Glutamatergic neuron (in vitro differentiated cells): ENCODE data around the gene TEKT4. TPM values are rescaled to one million over a fixed set of nuclear protein-coding genes. Genes with fewer than 3 reads are reported as not detected.
A peak's percentile ranks its signal among the peaks of the same experiment; 100 is the strongest.
"Not testable (repeated sequence)": the region's sequence is repeated elsewhere in the genome, so short reads cannot be mapped to it uniquely, and the experiment has no call there.

Experiments
- DNase-seq: peaks from one replicate; pipeline ENCODE4 v3.0.0; 2022
- H3K27ac Mint-ChIP-seq: one replicate; pipeline ENCODE4 v1.8.0; 2020; ENCODE audit warnings: mild to moderate bottlenecking, mixed read lengths, inconsistent platforms; ENCODE audit not compliant: unreplicated experiment
- H3K27me3 Mint-ChIP-seq: one replicate; pipeline ENCODE4 v1.8.0; 2020; ENCODE audit warnings: mild to moderate bottlenecking, moderate library complexity, mixed read lengths, inconsistent platforms; ENCODE audit not compliant: unreplicated experiment
- H3K36me3 Mint-ChIP-seq: one replicate; pipeline ENCODE4 v1.8.0; 2020; ENCODE audit warnings: mild to moderate bottlenecking, mixed read lengths, inconsistent platforms; ENCODE audit not compliant: unreplicated experiment
- H3K4me1 Mint-ChIP-seq: one replicate; pipeline ENCODE4 v1.8.0; 2020; ENCODE audit warnings: mild to moderate bottlenecking, low read depth, mixed read lengths, inconsistent platforms; ENCODE audit not compliant: unreplicated experiment
- H3K4me3 Mint-ChIP-seq: one replicate; pipeline ENCODE4 v1.8.0; 2020; ENCODE audit warnings: mild to moderate bottlenecking, mixed read lengths, inconsistent platforms; ENCODE audit not compliant: unreplicated experiment
- H3K9me3 Mint-ChIP-seq: one replicate; pipeline ENCODE4 v1.8.0; 2020; ENCODE audit warnings: mild to moderate bottlenecking, moderate library complexity, mixed read lengths, inconsistent platforms; ENCODE audit not compliant: unreplicated experiment
- CTCF ChIP-seq: fragments of 200-600 bp; sonication (generic); IDR thresholded peaks from one replicate; pipeline ENCODE4 v1.5.0; 2021; ENCODE audit not compliant: partially characterized antibody, unreplicated experiment
- total RNA-seq: library from RNA; stranded (reverse); fragmentation: NEBNext Ultra II Directional; extraction: Animal tissue kit (Norgen Biotek cat#: 25700); gene quantifications from one replicate; pipeline ENCODE4 v1.2.1, GENCODE V29; 2021; ENCODE audit not compliant: unreplicated experiment

The TEKT4 gene
- total RNA-seq, 1 donor from 2014 or later: not detected

- peaks cover 5% of the 10 kb centered on the region for H3K27me3 Mint-ChIP-seq
- DNase-seq: no peak
- peaks cover 8% of the 10 kb centered on the region for H3K4me1 Mint-ChIP-seq
- H3K36me3 Mint-ChIP-seq: no peaks in the 10 kb centered on the region
- no peak for TF ChIP-seq CTCF
- H3K9me3 Mint-ChIP-seq: peaks cover 1% of the 10 kb centered on the region
- H3K4me3 Mint-ChIP-seq: no peak overlapping the region
- H3K27ac Mint-ChIP-seq: no peak overlapping the region
These were observed 4.7 kb downstream of the TEKT4 start for GRCh38 chr2:94875820-94876522.

- Mint-ChIP-seq H3K9me3 (peaks cover 3% of the 10 kb centered on the region), H3K27me3 (peaks cover 5% of the 10 kb centered on the region), H3K36me3 (no peaks in the 10 kb centered on the region), H3K4me3 (no peak overlapping the region), H3K27ac (no peak overlapping the region), H3K4me1 (peaks cover 8% of the 10 kb centered on the region)
- no peak for DNase-seq
- TF ChIP-seq CTCF: no peak
These were observed 5.3 kb downstream of the TEKT4 start for GRCh38 chr2:94876523-94876863.

- no peak overlapping the region for H3K27ac Mint-ChIP-seq
- peaks cover 5% of the 10 kb centered on the region for H3K27me3 Mint-ChIP-seq
- peaks cover 8% of the 10 kb centered on the region for H3K4me1 Mint-ChIP-seq
- H3K4me3 Mint-ChIP-seq: no peak overlapping the region
- peaks cover 4% of the 10 kb centered on the region for H3K9me3 Mint-ChIP-seq
- TF ChIP-seq CTCF: no peak
- peak; percentile 10 for DNase-seq
- H3K36me3 Mint-ChIP-seq: no peaks in the 10 kb centered on the region
These were observed 5.9 kb downstream of the TEKT4 start for GRCh38 chr2:94877129-94877528.

GRCh38 chr2:94878575-94878974 lies 7.3 kb downstream of the TEKT4 start:
- H3K4me1 Mint-ChIP-seq, H3K4me3 Mint-ChIP-seq, H3K9me3 Mint-ChIP-seq, H3K27me3 Mint-ChIP-seq, H3K36me3 Mint-ChIP-seq, H3K27ac Mint-ChIP-seq: not testable (repeated sequence)
- peak; percentile 15 for DNase-seq

GRCh38 chr2:94879314-94879981 lies 8.2 kb downstream of the TEKT4 start:
- H3K27me3 Mint-ChIP-seq: peaks cover 3% of the 10 kb centered on the region
- DNase-seq: peak; percentile 67
- H3K4me3 Mint-ChIP-seq: no peak overlapping the region
- peaks cover 8% of the 10 kb centered on the region for H3K4me1 Mint-ChIP-seq
- H3K27ac Mint-ChIP-seq: peak overlapping the region; percentile 28
- H3K9me3 Mint-ChIP-seq: peaks cover 4% of the 10 kb centered on the region
- no peak for TF ChIP-seq CTCF
- no peaks in the 10 kb centered on the region for H3K36me3 Mint-ChIP-seq
